ENCODE data around the gene ENPP7. TPM values are rescaled to one million over a fixed set of nuclear protein-coding genes. Genes with fewer than 3 reads are reported as not detected.

The ENPP7 gene
- total RNA-seq, 1 donor from 2014 or later, result not detected

DNA sequence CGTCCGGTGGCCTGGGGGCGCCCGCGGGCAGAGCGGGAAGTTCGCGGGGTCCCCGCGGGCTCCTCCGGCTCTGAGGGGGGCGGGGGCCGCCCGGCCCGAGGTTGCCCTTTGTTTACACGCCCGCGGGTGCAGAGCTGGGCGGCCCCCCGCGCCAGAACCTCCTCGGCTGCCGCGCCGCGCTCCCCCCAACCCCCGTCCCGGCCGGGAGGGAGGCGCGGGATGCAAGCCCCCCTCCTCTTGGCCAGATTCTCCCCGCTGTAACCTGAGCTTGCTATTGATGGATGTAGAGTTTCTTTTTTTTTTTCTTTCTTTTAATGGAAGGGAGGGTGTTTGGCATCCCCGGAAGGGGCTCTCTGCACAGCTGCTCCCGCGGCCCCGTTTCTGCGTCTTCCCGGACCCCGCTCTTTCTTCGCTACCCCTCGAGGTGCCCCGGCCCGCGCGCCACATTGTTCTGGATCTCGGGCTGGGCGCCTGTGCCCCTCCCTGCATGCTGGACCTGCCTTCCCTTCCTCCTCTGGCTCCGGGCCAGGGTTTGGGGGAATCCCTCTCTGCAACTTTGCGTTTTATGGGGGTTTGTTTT is 47.9 kb downstream of the ENPP7 start:
- Histone ChIP-seq H3K36me3 (ENCODE audit: control insufficient read depth, insufficient read depth, low read length) (no peaks in the 10 kb centered on the region), H3K27me3 (ENCODE audit: control insufficient read depth, insufficient read depth, low read length) (peaks cover 7% of the 10 kb centered on the region), H3K4me3 (ENCODE audit: low read depth, low read length) (peak overlapping the region; percentile 57)
- no peak for DNase-seq (ENCODE audit: low read depth)
- FAIRE-seq, result no peak
- TF ChIP-seq, protein P1, sequence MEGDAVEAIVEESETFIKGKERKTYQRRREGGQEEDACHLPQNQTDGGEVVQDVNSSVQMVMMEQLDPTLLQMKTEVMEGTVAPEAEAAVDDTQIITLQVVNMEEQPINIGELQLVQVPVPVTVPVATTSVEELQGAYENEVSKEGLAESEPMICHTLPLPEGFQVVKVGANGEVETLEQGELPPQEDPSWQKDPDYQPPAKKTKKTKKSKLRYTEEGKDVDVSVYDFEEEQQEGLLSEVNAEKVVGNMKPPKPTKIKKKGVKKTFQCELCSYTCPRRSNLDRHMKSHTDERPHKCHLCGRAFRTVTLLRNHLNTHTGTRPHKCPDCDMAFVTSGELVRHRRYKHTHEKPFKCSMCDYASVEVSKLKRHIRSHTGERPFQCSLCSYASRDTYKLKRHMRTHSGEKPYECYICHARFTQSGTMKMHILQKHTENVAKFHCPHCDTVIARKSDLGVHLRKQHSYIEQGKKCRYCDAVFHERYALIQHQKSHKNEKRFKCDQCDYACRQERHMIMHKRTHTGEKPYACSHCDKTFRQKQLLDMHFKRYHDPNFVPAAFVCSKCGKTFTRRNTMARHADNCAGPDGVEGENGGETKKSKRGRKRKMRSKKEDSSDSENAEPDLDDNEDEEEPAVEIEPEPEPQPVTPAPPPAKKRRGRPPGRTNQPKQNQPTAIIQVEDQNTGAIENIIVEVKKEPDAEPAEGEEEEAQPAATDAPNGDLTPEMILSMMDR (IDR thresholded peaks at IDR 0.05; ENCODE audit: insufficient read depth, low read length, severe bottlenecking), result no peak

DNA sequence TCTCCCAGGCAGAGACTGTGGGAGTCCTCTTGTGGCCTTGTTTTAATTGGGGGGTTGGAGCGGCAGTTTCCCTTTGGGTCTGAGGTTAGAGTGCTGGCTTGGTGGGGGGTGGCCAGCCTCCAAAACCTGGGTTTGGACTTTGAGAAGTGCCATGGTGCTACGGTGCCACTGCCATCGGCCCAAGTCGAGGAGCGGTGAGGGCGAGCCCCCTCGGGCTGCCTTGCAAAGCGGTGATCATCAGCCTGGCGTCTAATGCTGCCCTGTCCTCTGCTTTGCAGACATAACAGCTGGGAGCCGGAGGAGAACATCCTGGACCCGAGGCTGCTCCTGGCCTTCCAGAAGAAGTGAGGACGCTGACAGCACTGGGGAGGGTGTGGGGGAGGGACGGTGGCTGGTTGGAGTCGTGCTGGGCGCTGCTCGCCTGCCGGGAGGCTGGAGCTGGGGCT is 48.4 kb downstream of the ENPP7 start:
- TF ChIP-seq, protein P1 (IDR thresholded peaks at IDR 0.05; ENCODE audit: insufficient read depth, low read length, severe bottlenecking), result no peak
- Histone ChIP-seq H3K4me3 (ENCODE audit: low read depth, low read length) (peak overlapping the region; percentile 57), H3K36me3 (ENCODE audit: control insufficient read depth, insufficient read depth, low read length) (peaks cover under 1% of the 10 kb centered on the region), H3K27me3 (ENCODE audit: control insufficient read depth, insufficient read depth, low read length) (peaks cover 7% of the 10 kb centered on the region)
- DNase-seq (ENCODE audit: low read depth) (no peak), FAIRE-seq (no peak)

DNA sequence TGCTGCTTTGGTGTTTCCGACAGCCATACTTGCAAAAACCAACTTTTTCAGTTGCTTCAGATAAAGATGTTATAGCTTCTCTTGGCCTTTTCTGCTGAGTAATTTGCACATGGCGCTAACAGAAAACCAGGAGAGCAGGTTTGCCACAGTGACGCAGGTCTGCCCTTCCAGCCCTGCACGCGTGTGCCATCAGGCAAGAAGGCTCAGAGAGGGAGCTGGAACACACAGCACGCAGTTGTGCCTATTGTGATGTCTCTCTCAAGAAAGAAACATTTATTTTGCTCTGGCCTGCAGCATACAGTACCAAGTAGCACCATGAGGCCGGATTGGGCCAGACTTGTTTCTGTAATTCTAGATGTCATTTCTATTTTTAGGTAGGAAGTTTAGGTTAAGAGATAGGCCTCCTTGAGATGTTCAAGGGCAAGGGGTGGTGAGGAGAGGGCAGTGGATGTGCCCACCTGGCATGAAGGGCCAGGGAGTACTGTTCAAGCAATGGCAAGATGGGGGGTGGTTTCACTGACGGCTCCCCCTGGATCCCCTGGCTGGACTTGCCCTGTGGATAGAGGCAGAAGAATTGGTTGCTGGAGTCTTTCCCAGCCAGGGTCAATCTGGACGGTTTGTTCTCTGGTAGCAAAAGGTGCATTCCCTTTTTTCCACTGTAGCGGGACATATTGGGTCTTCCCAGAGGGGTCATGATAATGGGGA is 49.1 kb downstream of the ENPP7 start:
- H3K4me3 ChIP-seq (ENCODE audit: low read depth, low read length), result no peak overlapping the region
- TF ChIP-seq, protein P1 (IDR thresholded peaks at IDR 0.05; ENCODE audit: insufficient read depth, low read length, severe bottlenecking), result no peak
- DNase-seq (ENCODE audit: low read depth) (peak; percentile 46), FAIRE-seq (peak; percentile 70)
- peaks cover 2% of the 10 kb centered on the region for H3K36me3 ChIP-seq (ENCODE audit: control insufficient read depth, insufficient read depth, low read length)
- H3K27me3 ChIP-seq (ENCODE audit: control insufficient read depth, insufficient read depth, low read length), result peaks cover 7% of the 10 kb centered on the region

DNA sequence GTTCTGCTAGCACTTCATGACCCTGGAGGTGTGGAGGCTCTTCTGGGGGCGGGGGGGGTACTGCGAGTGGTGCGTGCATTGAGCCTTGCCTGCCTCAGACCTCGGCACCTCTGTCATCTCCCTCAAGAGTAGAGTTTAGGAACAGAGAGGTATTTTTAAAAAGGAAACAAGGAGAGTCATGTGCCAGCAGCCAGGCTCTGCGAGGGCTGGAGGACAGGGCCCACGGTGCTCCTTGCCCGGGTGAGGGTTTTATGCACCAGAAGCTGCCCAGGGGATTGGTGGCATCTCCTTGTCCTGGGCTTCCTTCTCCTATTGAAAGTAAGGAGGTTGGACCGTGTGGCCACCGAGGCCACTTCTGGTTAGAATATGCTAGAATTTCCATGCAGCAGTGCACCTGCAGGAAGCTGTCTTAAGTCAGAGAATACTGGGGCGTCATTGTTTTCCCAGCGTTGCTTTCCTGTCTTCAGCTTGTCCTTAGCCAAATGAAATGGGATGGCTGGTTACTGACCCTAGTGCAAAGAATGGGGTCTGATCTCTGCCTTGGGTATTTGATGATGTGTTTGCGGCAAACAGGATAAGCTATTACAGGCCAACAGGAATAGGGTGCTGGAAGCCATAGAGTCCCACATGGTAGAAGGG is 50.4 kb downstream of the ENPP7 start:
- H3K36me3 ChIP-seq (ENCODE audit: control insufficient read depth, insufficient read depth, low read length), result peaks cover 2% of the 10 kb centered on the region
- TF ChIP-seq, protein P1 (IDR thresholded peaks at IDR 0.05; ENCODE audit: insufficient read depth, low read length, severe bottlenecking), result no peak
- no peak for FAIRE-seq
- DNase-seq (ENCODE audit: low read depth), result no peak
- peaks cover 7% of the 10 kb centered on the region for H3K27me3 ChIP-seq (ENCODE audit: control insufficient read depth, insufficient read depth, low read length)
- H3K4me3 ChIP-seq (ENCODE audit: low read depth, low read length), result no peak overlapping the region

DNA sequence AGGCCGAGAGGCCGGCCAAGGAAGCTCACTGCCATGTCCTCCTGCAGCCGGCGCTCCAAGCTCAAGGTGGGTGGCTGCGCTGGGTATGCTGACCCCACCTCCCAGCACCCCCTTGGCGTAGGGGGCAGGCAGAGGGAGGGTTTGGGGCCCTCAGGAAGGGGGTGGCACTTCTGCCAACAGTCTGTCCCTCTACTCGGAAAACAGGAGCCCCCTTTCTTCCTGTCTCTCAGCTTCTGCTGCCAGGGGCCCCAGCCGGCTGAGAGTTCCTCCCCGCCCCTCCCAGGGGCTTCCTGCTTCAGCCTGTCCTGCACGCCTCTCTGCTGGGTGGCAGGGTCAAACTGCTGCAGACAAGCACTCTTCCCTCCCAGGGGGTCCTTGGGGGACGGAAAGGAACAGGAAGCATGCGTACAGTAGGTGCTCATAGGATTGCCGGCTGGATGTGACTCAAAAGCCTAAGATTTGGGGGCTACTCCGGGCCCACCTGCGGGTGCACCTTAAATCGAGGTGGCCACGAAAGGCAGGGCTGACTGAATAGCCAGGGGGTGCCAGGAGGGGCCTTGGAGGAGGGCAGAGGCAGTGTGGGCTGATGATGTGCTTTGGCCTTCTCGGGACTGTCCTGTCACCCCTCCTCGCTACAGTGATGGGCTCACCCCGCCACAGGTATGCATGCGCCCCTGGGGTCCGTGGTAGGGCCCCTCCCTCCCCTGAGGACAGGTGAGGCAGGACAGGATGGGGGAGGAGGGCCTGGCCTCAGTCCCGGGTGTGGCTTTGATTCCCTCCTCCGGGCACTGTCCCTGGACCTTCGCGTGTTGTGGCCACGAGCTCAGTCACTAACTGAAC is 51.2 kb downstream of the ENPP7 start:
- TF ChIP-seq, protein P1 (IDR thresholded peaks at IDR 0.05; ENCODE audit: insufficient read depth, low read length, severe bottlenecking), result no peak
- FAIRE-seq (no peak), DNase-seq (ENCODE audit: low read depth) (no peak)
- Histone ChIP-seq H3K4me3 (ENCODE audit: low read depth, low read length) (no peak overlapping the region), H3K36me3 (ENCODE audit: control insufficient read depth, insufficient read depth, low read length) (peaks cover 2% of the 10 kb centered on the region), H3K27me3 (ENCODE audit: control insufficient read depth, insufficient read depth, low read length) (peaks cover 5% of the 10 kb centered on the region)

Measured in bronchial epithelial cell (primary cell).